ENCODE measurements around the gene XPOT. TPM values are rescaled to one million over a fixed set of nuclear protein-coding genes. Genes with fewer than 3 reads are reported as not detected.

Gene XPOT
- polyA plus RNA-seq, 2 donors = 14.2 to 19.0 TPM

DNA sequence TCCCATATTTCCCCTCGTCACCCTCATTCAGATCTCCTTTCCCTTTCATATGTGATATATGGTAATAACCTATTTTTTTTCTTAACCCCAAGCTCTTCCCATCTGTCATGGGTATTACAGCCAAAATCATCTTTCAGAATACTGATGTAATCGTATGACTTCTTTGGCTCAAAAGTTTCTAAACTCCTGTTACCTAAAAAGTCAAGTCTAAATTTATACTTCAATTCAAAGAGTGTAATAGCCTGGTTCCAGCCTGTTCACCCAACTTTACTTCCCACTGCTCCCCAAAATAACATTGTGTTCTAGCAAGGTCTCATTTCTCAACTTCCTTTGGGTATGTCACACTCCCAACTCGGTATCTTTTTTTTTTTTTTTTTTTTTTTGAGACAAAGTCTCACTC is 96.2 kb downstream of the XPOT start:
- no peak overlapping the region for H3K4me3 ChIP-seq (ENCODE audit: low read depth in 1 of 2, low read length in 2 of 2)
- 75 to 80% methylated on average over 3 of the region's 3 CpGs for WGBS, 2 donors
- H3K36me3 ChIP-seq (ENCODE audit: control insufficient read depth in 2 of 2, insufficient read depth in 2 of 2, low read length in 1 of 2) = peaks cover 0 to under 1% of the 10 kb centered on the region in 2 donors
- H3K27ac ChIP-seq (ENCODE audit: low read depth in 2 of 2, low read length in 1 of 2) = no peak overlapping the region
- H3K9me3 ChIP-seq (ENCODE audit: control insufficient read depth in 2 of 2, insufficient read depth in 1 of 2, low read depth in 1 of 2, low read length in 1 of 2) = no peaks in the 10 kb centered on the region
- H3K4me1 ChIP-seq (ENCODE audit: control insufficient read depth in 2 of 2, insufficient read depth in 2 of 2, low read length in 1 of 2) = no peaks in the 10 kb centered on the region
- H3K27me3 ChIP-seq (ENCODE audit: control insufficient read depth in 1 of 2, insufficient read depth in 2 of 2, low read length in 2 of 2) = no peaks in the 10 kb centered on the region

Other genes with a start within 250 kb of the XPOT start
- 1 to 10 TPM; 3.5 to 4.1 TPM for gene KICS2, start 182.1 kb upstream of the XPOT start, polyA plus RNA-seq
- 1 to 10 TPM; 2.9 to 8.0 TPM for gene C12orf56, start 13.6 kb upstream of the XPOT start, polyA plus RNA-seq
- gene TBK1, start 47.7 kb downstream of the XPOT start, polyA plus RNA-seq = 10 to 100 TPM; 10.1 to 11.7 TPM
- 10 to 100 TPM; 12.2 to 12.5 TPM for gene RASSF3, start 206.1 kb downstream of the XPOT start, polyA plus RNA-seq